Panc1 (cell line): Measurements from ENCODE around the gene SAYSD1. TPM values are rescaled to one million over a fixed set of nuclear protein-coding genes. Genes with fewer than 3 reads are reported as not detected.

Experiments
- ATAC-seq: fragments of 200-7000 bp; cut with Tn5 transposase; 2 replicates; pipeline ENCODE4 v1.9.1; 2020; ENCODE audit warnings: mild to moderate bottlenecking, moderate library complexity
- BruUV-seq: library from RNA; stranded (reverse); fragments of 400-500 nt; replicated peaks from 2 replicates; lab custom pipeline; 2021; lab: Mats Ljungman, UMichigan
- CTCF ChIA-PET: fragments of 300-600 bp; sonication (Branson Sonifier 250); formaldehyde crosslinking; loops from one replicate; lab custom pipeline; 2022; ENCODE audit warnings: antibody characterized with exemption; lab: Charles Lee
- POLR2A ChIA-PET: fragments of 300-600 bp; sonication (Branson Sonifier 250); formaldehyde crosslinking; loops from one replicate; lab custom pipeline; 2022; ENCODE audit warnings: antibody characterized with exemption; lab: Charles Lee
- DNase-seq: peaks from one replicate; pipeline ENCODE4 v3.0.0-alpha.2; 2010; ENCODE audit warnings: low read depth, low spot score
- H3K27ac ChIP-seq: 2 replicates; pipeline ENCODE4 v1.5.1; 2011; ENCODE audit warnings: mild to moderate bottlenecking, low read length, inconsistent platforms
- H3K27me3 ChIP-seq: fragments of 200-500 bp; sonication (Bioruptor generic); 2 replicates; pipeline ENCODE4 v1.6.0; 2014; ENCODE audit warnings: low read length, inconsistent platforms; ENCODE audit not compliant: control insufficient read depth, insufficient read depth
- H3K36me3 ChIP-seq: fragments of 200-500 bp; sonication (Bioruptor generic); 2 replicates; pipeline ENCODE4 v1.5.1; 2014; ENCODE audit warnings: inconsistent platforms, mild to moderate bottlenecking, low read length, moderate library complexity; ENCODE audit not compliant: control insufficient read depth, insufficient read depth
- H3K4me1 ChIP-seq: 2 replicates; pipeline ENCODE4 v1.5.1; 2011; ENCODE audit warnings: inconsistent platforms, mild to moderate bottlenecking, low read length, moderate library complexity; ENCODE audit not compliant: control insufficient read depth, insufficient read depth
- H3K4me3 ChIP-seq, 2 experiments: 2 replicates each; pipeline ENCODE4 v1.5.1; 2011 to 2012; ENCODE audit warnings: low read depth in 2 of 2, low read length in 2 of 2, mild to moderate bottlenecking in 2 of 2, inconsistent platforms in 1 of 2, moderate library complexity in 1 of 2
- H3K9me3 ChIP-seq: fragments of 200-500 bp; sonication (Bioruptor generic); 2 replicates; pipeline ENCODE4 v1.5.1; 2014; ENCODE audit warnings: low read depth, mild to moderate bottlenecking, inconsistent platforms, low read length, moderate library complexity; ENCODE audit not compliant: control insufficient read depth, insufficient read depth
- POLR2AphosphoS5 ChIP-seq: IDR thresholded peaks from 2 replicates; pipeline ENCODE4 v1.6.1; 2012; ENCODE audit warnings: mild to moderate bottlenecking, low read depth, low read length, moderate library complexity
- SIN3A ChIP-seq: IDR thresholded peaks from 2 replicates; pipeline ENCODE4 v1.6.1; 2012; ENCODE audit warnings: low read depth, mild to moderate bottlenecking, low read length, moderate library complexity, borderline replicate concordance; ENCODE audit not compliant: insufficient read depth
- TCF7L2 ChIP-seq: IDR thresholded peaks from 2 replicates; pipeline ENCODE4 v1.6.1; 2011; ENCODE audit warnings: mild to moderate bottlenecking, low read depth, low read length, inconsistent platforms
- in situ Hi-C: cut with HindIII; loops from 2 replicates; pipeline ENCODE4 v1.10.0; 2016; ENCODE audit warnings: low sequenced_read_pairs, low pct_unique_long_range_greater_than_20kb
- intact Hi-C: fragments of 100-400 bp; cut with micrococcal nuclease; formaldehyde crosslinking; loops from one replicate; pipeline ENCODE4 v1.10.0; 2022; ENCODE audit not compliant: unreplicated experiment
- total RNA-seq: library from RNA; stranded (reverse); gene quantifications from one replicate; pipeline ENCODE4 v1.2.1, GENCODE V29; 2021; ENCODE audit not compliant: unreplicated experiment
- TF ChIP-seq, protein P1 (sequence below), 2 experiments: IDR thresholded peaks; 2 replicates each; pipeline ENCODE4 v1.6.1; 2011 to 2012; ENCODE audit warnings: low read depth in 2 of 2, control low read depth in 1 of 2, low read length in 1 of 2, mild to moderate bottlenecking in 1 of 2, moderate library complexity in 1 of 2; ENCODE audit not compliant: insufficient read depth in 1 of 2
- TF ChIP-seq, protein P2 (sequence below): fragments of 450-650 bp; IDR thresholded peaks from 2 replicates; pipeline ENCODE4 v1.5.1; 2017; ENCODE audit warnings: mild to moderate bottlenecking

The SAYSD1 gene
- total RNA-seq, 1 experiment from 2014 or later: 17.0 TPM

DNA sequence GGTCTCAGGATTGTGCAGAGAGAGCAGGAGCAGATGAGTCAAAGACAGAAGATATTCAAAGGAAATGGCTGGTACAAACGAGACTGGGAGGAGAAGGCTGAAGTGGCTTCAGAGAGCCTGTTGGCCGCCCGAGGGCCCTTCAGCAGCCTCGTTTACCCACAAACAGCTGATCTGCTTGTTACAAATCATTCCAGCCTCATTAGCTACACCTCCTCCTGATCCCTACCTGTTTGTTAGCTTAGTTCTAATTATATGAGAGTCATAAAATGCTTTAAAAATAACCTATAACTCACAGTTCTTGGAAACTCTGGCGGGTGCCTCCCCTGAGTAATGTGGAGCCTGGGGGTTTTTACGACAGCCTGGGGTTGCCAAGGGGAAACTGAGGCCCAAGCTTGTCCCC, 53.8 kb downstream of the SAYSD1 start:
- ATAC-seq (no peak), DNase-seq (no peak)
- Histone ChIP-seq H3K9me3 (no peaks in the 10 kb centered on the region), H3K4me1 (peaks cover 7% of the 10 kb centered on the region; the same call in 1 of the 2 replicates), H3K4me3 (no peak overlapping the region), H3K27me3 (peaks cover 2% of the 10 kb centered on the region; the same call in 1 of the 2 replicates), H3K36me3 (no peaks in the 10 kb centered on the region), H3K27ac (no peak overlapping the region)
- in situ Hi-C loops: no loop called here
- TF ChIP-seq SIN3A: no peak
- TF ChIP-seq, protein P1, sequence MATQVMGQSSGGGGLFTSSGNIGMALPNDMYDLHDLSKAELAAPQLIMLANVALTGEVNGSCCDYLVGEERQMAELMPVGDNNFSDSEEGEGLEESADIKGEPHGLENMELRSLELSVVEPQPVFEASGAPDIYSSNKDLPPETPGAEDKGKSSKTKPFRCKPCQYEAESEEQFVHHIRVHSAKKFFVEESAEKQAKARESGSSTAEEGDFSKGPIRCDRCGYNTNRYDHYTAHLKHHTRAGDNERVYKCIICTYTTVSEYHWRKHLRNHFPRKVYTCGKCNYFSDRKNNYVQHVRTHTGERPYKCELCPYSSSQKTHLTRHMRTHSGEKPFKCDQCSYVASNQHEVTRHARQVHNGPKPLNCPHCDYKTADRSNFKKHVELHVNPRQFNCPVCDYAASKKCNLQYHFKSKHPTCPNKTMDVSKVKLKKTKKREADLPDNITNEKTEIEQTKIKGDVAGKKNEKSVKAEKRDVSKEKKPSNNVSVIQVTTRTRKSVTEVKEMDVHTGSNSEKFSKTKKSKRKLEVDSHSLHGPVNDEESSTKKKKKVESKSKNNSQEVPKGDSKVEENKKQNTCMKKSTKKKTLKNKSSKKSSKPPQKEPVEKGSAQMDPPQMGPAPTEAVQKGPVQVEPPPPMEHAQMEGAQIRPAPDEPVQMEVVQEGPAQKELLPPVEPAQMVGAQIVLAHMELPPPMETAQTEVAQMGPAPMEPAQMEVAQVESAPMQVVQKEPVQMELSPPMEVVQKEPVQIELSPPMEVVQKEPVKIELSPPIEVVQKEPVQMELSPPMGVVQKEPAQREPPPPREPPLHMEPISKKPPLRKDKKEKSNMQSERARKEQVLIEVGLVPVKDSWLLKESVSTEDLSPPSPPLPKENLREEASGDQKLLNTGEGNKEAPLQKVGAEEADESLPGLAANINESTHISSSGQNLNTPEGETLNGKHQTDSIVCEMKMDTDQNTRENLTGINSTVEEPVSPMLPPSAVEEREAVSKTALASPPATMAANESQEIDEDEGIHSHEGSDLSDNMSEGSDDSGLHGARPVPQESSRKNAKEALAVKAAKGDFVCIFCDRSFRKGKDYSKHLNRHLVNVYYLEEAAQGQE (IDR thresholded peaks at IDR 0.05; ENCODE audit: insufficient read depth in 1 of 2, low read depth in 2 of 2, low read length in 1 of 2): no peak
- no peak for TF ChIP-seq POLR2AphosphoS5
- TF ChIP-seq, protein P2, sequence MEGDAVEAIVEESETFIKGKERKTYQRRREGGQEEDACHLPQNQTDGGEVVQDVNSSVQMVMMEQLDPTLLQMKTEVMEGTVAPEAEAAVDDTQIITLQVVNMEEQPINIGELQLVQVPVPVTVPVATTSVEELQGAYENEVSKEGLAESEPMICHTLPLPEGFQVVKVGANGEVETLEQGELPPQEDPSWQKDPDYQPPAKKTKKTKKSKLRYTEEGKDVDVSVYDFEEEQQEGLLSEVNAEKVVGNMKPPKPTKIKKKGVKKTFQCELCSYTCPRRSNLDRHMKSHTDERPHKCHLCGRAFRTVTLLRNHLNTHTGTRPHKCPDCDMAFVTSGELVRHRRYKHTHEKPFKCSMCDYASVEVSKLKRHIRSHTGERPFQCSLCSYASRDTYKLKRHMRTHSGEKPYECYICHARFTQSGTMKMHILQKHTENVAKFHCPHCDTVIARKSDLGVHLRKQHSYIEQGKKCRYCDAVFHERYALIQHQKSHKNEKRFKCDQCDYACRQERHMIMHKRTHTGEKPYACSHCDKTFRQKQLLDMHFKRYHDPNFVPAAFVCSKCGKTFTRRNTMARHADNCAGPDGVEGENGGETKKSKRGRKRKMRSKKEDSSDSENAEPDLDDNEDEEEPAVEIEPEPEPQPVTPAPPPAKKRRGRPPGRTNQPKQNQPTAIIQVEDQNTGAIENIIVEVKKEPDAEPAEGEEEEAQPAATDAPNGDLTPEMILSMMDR: no peak
- no peak for TF ChIP-seq TCF7L2
- POLR2A ChIA-PET: no interaction called here
- BruUV-seq: no TSS peak
- CTCF ChIA-PET: no interaction called here
- intact Hi-C loops: no loop called here

DNA sequence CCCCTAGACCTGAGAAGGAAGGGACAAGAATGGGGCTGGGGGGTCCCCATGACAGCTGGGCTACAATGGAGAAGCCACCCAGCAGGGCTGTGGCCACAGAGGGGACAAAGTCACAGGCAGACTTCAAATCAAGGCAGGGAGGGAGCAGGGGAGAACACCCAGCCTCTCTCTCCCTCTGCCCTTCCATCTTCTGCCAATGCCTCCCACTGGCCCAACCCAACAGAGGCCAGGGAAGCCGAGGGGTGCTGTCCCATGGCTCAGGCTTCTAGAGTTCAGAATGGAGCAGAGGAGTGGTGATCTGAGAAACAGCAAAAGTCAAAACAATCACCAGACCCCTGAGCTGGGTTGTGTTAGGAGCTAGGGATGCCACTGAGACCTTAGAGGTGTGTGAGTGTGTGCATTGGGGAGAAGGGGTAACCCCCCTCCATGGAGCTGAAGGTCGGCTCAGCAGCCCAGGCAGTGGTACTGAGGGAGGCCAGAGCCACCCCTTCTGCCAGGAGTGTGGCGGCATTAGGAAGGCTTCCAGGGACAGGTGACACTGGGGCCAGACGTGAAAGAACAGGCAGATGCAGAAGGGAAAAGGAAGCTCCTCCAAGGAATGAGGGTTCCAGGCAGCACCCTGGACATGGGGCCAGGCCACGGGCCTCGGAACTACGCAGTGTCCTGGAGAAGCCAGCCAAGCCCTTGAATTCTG, 54.4 kb downstream of the SAYSD1 start:
- intact Hi-C loops: no loop called here
- ATAC-seq: no peak
- H3K36me3 ChIP-seq: no peaks in the 10 kb centered on the region
- H3K27me3 ChIP-seq: peaks cover 2% of the 10 kb centered on the region; the same call in 1 of the 2 replicates
- ChIA-PET POLR2A (no interaction called here), CTCF (interaction anchor here (0.6 kb wide), 1 partner anchor 304 kb away, joined by 3 read pairs; no protein-coding TSS in a partner anchor)
- no peak for TF ChIP-seq POLR2AphosphoS5
- TF ChIP-seq, protein P2: no peak
- TF ChIP-seq SIN3A: no peak
- no peak for TF ChIP-seq TCF7L2
- TF ChIP-seq, protein P1 (IDR thresholded peaks at IDR 0.05; ENCODE audit: insufficient read depth in 1 of 2, low read depth in 2 of 2, low read length in 1 of 2): no peak
- no peak overlapping the region for H3K27ac ChIP-seq
- in situ Hi-C loops: no loop called here
- no peak overlapping the region for H3K4me3 ChIP-seq
- no peaks in the 10 kb centered on the region for H3K9me3 ChIP-seq
- peaks cover 7% of the 10 kb centered on the region; the same call in 1 of the 2 replicates for H3K4me1 ChIP-seq
- BruUV-seq: no TSS peak
- DNase-seq: no peak
